Neuron (in vitro differentiated cells): ENCODE measurements around the gene MED15.

Source experiments
- H2AFZ ChIP-seq: one replicate; pipeline ENCODE4 v1.6.1; 2013; ENCODE audit warnings: low read depth, mild to moderate bottlenecking, inconsistent platforms, low read length, moderate library complexity
- H3K27me3 ChIP-seq: one replicate; pipeline ENCODE4 v1.6.1; 2013; ENCODE audit warnings: low read length; ENCODE audit not compliant: insufficient read depth
- H3K36me3 ChIP-seq: one replicate; pipeline ENCODE4 v1.6.1; 2013; ENCODE audit warnings: low read length; ENCODE audit not compliant: insufficient read depth
- H3K4me1 ChIP-seq: one replicate; pipeline ENCODE4 v1.6.1; 2013; ENCODE audit warnings: low read length; ENCODE audit not compliant: insufficient read depth
- H3K4me3 ChIP-seq: 2 replicates; pipeline ENCODE4 v1.5.1; 2013; ENCODE audit warnings: mild to moderate bottlenecking, low read length, moderate library complexity
- H3K9me3 ChIP-seq: one replicate; pipeline ENCODE4 v1.6.1; 2013; ENCODE audit warnings: low read length

Gene MED15

DNA sequence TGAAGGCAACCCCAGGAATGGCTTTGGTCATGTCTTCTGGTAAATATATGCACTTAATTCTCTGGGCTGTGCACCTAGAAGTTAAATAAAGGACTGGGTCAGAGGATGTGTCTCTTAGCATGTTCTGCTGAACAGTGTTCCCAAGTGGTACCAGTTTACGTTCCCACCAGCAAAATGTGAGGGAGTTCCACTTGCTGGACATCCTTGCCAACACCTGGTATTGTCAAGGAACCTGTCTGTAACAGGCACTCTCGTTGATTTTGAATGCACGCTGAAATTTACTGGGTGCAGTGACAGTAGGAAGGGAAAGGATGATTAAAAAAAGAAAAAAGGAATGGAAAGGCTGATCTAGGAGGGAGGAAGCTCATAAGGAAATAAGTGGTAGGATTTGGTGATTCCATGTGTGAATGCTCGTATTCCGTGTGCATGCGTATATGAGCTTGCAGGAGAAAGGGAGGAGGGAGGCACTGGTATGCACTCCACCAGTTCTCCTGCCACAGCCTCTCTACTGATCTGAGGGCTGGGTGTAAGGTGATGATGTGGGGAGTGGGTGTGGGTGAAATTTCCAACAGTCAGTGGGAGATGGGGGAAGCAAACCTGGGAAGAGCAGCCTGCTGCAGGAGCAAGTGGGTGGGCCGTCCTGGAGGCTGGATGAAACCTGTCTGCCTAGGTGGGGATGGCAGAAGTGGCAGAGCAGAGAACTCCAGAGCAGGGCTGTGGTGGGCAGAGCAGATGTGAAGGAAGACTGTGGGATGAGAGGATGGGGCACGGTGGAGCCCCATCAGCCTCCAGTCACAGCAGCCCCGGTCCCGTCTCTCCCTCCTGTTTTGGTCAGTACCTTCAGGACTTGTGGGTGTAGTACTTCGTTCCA is 15.0 kb downstream of the MED15 start:
- H3K4me3 ChIP-seq, result no peak overlapping the region
- H3K4me1 ChIP-seq, result no peaks in the 10 kb centered on the region
- H3K9me3 ChIP-seq, result peaks cover 5% of the 10 kb centered on the region
- H2AFZ ChIP-seq, result no peak overlapping the region
- H3K36me3 ChIP-seq, result peaks cover 37% of the 10 kb centered on the region
- H3K27me3 ChIP-seq, result no peaks in the 10 kb centered on the region

DNA sequence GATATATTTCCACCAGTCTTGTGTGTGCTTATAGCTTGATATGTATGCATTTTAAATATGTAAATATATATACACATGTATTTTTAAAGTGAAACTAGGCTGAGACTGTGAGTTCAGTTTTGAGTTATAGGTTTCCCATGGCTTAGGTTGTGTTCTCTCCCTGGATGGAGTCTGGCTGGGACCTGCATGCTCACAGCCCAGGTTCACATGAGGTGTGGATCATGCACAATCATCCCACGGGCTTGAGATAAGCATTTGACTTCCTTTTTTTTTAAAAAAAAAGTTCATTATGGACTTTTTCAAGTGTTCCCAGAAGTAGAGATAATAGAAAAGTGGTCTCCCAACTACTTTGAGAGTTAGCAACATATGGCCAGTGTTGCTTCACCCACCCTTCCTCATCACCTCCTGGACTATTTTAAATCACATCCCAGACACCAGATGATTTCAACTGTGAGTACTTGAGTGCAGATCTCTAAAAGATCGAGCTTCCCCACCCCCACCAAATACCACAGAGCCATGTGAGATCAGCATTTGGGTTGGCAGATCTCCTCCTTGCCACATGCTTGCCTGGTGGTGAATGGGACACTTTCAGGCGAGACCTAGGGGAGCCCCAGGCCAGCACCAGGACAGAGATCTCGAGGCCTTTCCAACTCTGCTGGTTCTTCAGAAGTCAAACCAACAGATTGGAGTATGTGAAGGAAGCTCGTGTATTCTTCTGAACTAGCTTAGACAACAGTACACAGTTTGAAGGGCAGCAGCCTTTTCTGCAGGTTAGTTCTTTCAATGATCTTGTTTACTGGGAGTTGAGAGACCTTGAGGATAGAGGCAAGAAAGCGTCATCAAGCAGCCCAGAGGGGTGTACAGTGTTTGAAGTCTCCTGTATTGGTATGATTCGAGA is 15.9 kb downstream of the MED15 start:
- H3K4me1 ChIP-seq, result no peaks in the 10 kb centered on the region
- no peak overlapping the region for H3K4me3 ChIP-seq
- no peaks in the 10 kb centered on the region for H3K27me3 ChIP-seq
- H2AFZ ChIP-seq, result no peak overlapping the region
- H3K9me3 ChIP-seq, result peaks cover 12% of the 10 kb centered on the region
- peaks cover 38% of the 10 kb centered on the region for H3K36me3 ChIP-seq

DNA sequence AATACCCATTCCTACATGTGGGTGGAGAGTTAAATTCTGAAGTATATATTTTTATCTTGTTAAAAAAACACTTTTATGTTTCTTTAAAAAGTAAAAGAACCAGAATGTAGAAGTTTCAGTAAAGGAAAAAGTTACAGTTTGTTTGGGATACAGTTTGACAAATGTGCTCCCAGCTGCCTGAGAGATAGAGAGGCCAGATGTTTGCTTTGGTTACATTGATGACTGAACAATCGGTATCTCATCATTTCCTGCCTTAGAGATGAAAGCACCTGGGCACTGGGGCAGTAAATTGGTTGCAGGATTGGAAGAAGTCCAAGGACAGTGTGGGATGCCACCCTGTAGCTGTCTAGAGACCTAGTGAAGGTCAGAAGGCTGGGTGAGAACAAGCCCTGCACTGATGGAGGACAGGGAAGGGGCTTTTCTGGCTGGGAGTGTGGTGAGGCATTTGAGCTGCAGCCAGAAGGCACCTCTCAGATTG is 16.6 kb downstream of the MED15 start:
- Histone ChIP-seq H3K36me3 (peaks cover 43% of the 10 kb centered on the region), H2AFZ (no peak overlapping the region), H3K9me3 (peaks cover 16% of the 10 kb centered on the region), H3K4me3 (no peak overlapping the region), H3K4me1 (no peaks in the 10 kb centered on the region), H3K27me3 (no peaks in the 10 kb centered on the region)

DNA sequence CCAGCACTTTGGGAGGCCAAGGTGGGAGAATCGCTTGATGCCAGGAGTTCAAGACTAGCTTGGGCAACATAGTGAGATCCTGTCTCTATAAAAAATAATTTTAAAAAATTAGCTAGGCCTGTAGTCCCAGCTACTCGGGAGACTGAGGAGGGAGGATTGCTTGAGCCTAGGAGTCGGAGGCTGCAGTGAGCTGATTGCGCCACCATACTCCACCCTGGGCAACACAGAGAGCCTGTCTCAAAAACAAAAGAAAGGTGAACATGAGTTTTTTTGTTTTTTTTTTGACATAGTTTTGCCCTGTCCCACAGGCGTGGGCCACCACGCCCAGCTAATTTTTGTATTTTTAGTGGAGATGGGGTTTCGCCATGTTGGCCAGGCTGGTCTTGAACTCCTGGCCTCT is 17.6 kb downstream of the MED15 start:
- Histone ChIP-seq H3K4me1 (no peaks in the 10 kb centered on the region), H3K9me3 (peaks cover 16% of the 10 kb centered on the region), H3K36me3 (peaks cover 41% of the 10 kb centered on the region), H3K27me3 (no peaks in the 10 kb centered on the region), H2AFZ (no peak overlapping the region), H3K4me3 (no peak overlapping the region)

DNA sequence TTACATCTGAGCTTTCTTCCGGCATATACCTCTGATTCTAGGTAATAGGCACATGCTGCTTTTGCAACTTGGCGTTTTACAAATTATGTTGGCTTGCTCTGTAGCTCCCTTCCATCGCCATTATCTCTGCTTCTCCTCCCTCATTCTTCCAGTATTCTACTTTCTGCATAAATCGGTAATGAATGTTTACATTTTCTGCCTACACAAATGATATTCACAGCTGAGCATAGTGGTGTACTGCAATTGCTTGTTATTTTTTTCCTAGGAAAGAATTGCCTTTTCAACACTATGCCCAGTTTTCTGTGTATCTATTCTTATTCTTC is 18.9 kb downstream of the MED15 start:
- Histone ChIP-seq H3K36me3 (peaks cover 33% of the 10 kb centered on the region), H3K9me3 (peaks cover 16% of the 10 kb centered on the region), H2AFZ (no peak overlapping the region), H3K4me1 (no peaks in the 10 kb centered on the region), H3K4me3 (no peak overlapping the region), H3K27me3 (no peaks in the 10 kb centered on the region)

DNA sequence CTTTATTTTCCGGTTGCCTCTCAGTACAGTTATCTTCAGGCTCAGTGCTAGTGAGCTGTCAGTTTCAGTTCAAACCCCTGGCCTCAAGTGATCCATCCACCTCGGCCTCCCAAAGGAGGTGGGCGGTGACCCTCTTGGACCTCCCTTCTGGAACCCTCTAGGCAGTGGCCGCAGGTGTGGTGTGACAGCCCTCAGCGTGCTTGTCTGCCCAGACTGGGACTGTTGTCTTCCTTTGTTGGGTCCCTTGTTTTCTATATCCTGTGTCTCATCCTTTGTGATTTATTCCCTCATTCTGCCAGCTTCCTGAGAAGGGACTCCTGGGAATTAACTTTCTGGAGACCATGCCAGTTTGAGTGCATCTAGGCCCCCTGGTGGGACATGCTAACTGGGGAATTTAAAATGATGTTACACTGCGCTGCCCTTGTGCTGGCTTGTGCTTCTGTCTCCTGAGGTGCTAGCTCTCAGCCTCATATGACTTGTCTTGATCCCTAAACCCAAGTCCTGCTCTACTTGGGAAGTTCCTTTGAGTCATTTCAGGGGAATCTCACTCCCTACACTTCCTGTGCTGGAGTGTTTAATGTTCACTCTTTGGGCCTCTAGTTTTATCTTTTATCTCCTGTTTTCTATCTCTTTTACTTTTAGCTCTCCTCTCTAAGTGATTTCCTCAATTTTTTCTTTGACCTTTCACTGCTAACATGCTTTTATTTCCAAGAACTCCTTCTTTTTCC is 19.4 kb downstream of the MED15 start:
- Histone ChIP-seq H2AFZ (no peak overlapping the region), H3K4me3 (no peak overlapping the region), H3K4me1 (peaks cover 4% of the 10 kb centered on the region), H3K9me3 (peaks cover 16% of the 10 kb centered on the region), H3K27me3 (no peaks in the 10 kb centered on the region), H3K36me3 (peaks cover 32% of the 10 kb centered on the region)

DNA sequence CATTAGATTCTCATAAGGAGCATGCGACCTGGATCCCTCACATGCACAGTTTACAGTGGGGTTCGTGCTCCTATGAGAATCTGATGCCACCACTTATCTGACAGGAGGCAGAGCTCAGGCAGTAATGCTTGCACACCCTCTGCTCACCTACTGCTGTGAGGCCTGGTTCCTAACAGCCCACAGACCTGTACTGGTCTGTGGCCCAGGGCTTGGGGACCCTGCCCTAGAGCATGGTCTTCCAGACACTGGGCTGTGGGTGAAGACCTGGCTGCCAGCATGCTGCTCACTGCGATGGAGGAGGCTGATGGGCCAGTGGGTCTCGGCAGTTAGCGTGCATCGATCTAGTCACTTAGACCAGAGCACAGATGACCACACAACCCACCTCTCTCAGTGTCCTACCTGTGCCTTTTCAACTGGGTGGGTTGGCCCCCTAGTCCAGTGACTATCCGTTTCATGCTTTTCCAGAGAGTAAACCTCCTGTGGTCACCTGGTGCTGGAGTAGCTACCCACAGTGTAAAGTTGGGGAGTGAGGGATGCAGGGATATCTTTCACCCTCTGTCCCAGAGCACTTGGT is 21.1 kb downstream of the MED15 start:
- H3K9me3 ChIP-seq, result peaks cover 16% of the 10 kb centered on the region
- H2AFZ ChIP-seq, result no peak overlapping the region
- H3K36me3 ChIP-seq, result peaks cover 20% of the 10 kb centered on the region
- no peak overlapping the region for H3K4me3 ChIP-seq
- H3K27me3 ChIP-seq, result no peaks in the 10 kb centered on the region
- H3K4me1 ChIP-seq, result peaks cover 17% of the 10 kb centered on the region

DNA sequence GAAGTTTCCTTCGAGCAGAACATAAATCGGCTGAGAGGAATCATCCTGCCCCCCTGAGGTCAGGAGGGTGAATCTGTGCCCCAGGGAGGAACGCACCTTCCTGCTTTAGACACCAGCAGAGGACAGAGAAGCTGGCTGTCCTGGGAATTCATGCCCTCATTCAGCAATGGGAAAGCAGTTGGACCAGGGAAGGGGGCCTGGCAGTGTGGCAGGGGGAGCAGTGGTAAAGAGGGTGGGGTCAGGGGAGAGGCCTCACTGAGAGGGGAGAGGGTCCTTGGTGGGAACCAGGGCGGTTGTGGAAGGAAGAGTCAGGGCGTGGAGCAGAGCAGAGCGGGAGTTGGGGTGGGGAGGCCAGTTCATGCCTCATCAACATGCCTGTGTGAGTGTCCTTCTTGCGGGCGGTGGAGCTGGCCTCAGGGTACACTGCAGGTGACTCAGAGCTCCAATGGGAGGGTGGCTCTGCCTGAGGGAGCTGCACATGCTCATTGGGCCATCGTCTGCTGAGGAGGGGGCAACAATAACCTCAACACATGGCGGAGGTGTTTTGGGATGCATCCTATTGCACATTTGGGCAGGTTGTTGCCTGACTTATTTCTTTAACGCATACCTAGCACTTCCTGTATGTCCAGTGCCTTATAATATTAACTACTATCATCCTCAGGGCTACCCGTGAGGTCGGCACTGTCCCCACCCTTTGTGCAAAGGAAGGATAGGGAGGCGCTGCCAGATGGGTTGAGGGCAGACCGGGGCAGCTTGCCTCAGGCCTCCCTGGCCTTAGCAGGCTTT is 23.2 kb downstream of the MED15 start:
- H3K36me3 ChIP-seq, result peaks cover 17% of the 10 kb centered on the region
- H2AFZ ChIP-seq, result no peak overlapping the region
- no peaks in the 10 kb centered on the region for H3K27me3 ChIP-seq
- peaks cover 16% of the 10 kb centered on the region for H3K9me3 ChIP-seq
- H3K4me3 ChIP-seq, result no peak overlapping the region
- peaks cover 17% of the 10 kb centered on the region for H3K4me1 ChIP-seq

DNA sequence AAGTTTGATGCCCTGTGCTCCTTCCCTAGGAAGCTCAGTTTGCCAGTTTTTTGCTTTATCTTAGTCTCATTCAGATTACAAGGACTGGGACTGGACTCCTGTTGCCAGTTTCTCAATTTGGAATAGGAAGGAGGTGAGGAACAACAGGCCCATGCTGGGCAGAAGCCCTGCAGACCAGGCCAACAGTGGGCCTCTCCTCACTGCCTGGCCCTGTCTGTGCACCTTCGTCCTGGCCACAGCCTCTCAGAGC is 23.7 kb downstream of the MED15 start:
- Histone ChIP-seq H3K9me3 (peaks cover 16% of the 10 kb centered on the region), H3K36me3 (peaks cover 17% of the 10 kb centered on the region), H3K4me3 (no peak overlapping the region), H2AFZ (no peak overlapping the region), H3K27me3 (no peaks in the 10 kb centered on the region), H3K4me1 (peaks cover 17% of the 10 kb centered on the region)

DNA sequence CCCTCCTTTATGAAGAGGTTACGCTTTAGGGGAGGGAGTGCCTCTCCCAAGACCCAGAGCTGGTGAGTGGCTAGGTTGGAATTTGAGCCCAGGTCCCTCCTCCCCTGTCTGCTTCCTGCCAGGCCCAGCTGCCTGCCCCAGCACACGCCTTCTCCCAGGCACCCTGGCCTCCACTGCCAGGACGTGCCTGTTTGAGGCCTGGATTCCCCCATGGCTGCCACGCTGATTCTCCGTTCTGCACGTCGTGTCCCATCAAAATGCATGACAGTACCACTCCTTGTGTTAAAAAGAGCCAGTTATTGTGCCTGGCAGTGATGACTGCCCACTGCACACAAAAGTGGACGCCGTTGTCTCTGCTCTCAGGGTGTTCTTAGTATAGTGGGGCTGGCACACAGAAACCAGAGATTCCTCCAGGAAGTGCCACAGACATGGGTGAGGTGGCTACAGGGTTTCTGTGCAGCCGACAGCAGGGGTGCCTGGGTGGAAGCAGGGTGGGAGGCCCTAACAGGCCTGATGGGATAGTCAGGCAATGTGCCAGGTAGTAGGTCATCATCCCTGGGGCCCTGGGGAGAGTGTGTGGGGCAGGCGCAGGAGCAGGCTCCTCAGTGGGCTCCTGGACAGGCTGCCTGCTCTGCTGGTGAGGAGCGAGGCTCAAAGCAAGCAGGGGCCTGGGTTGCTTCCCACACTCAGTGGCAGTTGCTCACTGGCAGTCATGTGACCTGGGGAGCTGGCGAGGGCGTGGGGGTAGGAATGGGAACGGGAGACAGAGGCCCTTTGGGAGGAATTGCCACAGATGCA is 24.2 kb downstream of the MED15 start:
- H3K27me3 ChIP-seq, result no peaks in the 10 kb centered on the region
- H3K36me3 ChIP-seq, result peaks cover 13% of the 10 kb centered on the region
- peaks cover 17% of the 10 kb centered on the region for H3K4me1 ChIP-seq
- H3K4me3 ChIP-seq, result no peak overlapping the region
- H2AFZ ChIP-seq, result no peak overlapping the region
- H3K9me3 ChIP-seq, result peaks cover 15% of the 10 kb centered on the region

DNA sequence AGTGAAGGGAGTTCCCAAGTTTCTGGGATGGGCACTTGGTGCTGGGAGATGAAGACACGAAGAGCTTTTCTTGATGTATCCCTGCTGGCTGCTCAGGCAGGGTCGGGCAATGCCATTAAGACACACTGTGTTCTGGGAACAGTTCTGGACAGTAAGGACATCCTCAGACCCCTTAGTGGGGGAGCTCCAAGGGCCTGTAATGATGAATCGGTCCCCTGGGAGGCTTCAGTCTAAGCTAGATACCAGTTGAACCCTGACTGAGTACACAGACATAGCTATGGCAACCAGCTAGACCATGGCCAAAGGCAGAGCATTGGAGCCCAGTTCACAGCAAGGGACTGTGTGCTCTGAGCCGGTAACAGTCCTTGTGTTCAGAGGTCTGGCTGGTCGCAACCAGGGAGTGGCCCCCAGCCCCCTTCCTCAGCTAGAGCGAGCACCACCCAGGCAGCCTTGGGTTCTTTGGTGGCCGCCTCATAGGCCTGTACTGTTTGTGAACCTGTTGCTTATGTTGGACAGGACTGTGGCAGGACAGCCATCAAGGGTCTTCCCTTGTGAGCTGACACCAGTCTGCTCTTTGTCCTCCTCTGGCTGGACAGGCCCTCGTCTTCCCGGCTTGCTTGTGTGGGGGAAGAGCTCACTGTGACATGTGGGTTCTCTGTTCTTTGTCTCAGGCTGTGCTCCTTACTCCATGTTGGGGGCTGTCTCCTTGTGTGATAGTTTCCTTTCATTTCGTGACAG is 25.0 kb downstream of the MED15 start:
- Histone ChIP-seq H3K27me3 (no peaks in the 10 kb centered on the region), H3K4me1 (peaks cover 17% of the 10 kb centered on the region), H3K4me3 (no peak overlapping the region), H3K9me3 (peaks cover 10% of the 10 kb centered on the region), H2AFZ (no peak overlapping the region), H3K36me3 (peaks cover 20% of the 10 kb centered on the region)
